EH (cell line): ENCODE results near the gene ATM.
A peak's percentile ranks its signal among the peaks of the same experiment; 100 is the strongest.

Source experiments
- DNase-seq: peaks from one replicate; pipeline ENCODE4 v3.0.0-alpha.2; 2015; ENCODE audit warnings: low read depth

ATM gene, protein sequence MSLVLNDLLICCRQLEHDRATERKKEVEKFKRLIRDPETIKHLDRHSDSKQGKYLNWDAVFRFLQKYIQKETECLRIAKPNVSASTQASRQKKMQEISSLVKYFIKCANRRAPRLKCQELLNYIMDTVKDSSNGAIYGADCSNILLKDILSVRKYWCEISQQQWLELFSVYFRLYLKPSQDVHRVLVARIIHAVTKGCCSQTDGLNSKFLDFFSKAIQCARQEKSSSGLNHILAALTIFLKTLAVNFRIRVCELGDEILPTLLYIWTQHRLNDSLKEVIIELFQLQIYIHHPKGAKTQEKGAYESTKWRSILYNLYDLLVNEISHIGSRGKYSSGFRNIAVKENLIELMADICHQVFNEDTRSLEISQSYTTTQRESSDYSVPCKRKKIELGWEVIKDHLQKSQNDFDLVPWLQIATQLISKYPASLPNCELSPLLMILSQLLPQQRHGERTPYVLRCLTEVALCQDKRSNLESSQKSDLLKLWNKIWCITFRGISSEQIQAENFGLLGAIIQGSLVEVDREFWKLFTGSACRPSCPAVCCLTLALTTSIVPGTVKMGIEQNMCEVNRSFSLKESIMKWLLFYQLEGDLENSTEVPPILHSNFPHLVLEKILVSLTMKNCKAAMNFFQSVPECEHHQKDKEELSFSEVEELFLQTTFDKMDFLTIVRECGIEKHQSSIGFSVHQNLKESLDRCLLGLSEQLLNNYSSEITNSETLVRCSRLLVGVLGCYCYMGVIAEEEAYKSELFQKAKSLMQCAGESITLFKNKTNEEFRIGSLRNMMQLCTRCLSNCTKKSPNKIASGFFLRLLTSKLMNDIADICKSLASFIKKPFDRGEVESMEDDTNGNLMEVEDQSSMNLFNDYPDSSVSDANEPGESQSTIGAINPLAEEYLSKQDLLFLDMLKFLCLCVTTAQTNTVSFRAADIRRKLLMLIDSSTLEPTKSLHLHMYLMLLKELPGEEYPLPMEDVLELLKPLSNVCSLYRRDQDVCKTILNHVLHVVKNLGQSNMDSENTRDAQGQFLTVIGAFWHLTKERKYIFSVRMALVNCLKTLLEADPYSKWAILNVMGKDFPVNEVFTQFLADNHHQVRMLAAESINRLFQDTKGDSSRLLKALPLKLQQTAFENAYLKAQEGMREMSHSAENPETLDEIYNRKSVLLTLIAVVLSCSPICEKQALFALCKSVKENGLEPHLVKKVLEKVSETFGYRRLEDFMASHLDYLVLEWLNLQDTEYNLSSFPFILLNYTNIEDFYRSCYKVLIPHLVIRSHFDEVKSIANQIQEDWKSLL (N-terminal part only)

DNA sequence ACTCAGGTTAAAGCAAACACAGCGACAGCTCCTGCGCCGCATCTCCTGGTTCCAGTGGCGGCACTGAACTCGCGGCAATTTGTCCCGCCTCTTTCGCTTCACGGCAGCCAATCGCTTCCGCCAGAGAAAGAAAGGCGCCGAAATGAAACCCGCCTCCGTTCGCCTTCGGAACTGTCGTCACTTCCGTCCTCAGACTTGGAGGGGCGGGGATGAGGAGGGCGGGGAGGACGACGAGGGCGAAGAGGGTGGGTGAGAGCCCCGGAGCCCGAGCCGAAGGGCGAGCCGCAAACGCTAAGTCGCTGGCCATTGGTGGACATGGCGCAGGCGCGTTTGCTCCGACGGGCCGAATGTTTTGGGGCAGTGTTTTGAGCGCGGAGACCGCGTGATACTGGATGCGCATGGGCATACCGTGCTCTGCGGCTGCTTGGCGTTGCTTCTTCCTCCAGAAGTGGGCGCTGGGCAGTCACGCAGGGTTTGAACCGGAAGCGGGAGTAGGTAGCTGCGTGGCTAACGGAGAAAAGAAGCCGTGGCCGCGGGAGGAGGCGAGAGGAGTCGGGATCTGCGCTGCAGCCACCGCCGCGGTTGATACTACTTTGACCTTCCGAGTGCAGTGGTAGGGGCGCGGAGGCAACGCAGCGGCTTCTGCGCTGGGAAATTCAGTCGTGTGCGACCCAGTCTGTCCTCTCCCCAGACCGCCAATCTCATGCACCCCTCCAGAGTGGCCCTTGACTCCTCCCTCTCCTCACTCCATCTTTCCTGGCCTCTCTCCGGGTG, at the start of gene ATM, which contains the start of gene NPAT:
Gene ATM (plus strand): TSS at position 494 of the 774 bp plus-strand sequence. CDS start 4,558 bp downstream, outside the sequence.
Gene NPAT (minus strand): TSS at position 65 of the 774 bp plus-strand sequence. CDS start 102 bp downstream, outside the sequence.
- peak; percentile 99 for DNase-seq

DNA sequence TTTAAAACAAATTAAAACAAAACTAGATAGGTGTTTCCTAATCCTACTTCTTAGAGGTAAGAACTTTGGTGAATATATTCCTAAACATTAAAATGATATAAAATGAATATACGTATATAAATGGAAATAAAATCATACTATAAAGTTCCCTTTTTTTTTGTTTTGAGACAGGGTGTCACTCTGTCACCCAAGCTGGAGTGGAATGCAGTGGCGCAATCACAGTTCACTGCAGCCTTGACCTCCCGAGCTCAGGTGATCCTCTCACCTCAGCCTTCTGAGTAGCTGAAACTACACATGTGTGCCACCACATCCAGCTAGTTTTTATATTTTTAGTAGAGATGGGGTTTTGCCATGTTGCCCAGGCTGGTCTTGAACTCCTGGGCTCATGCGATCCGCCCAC, 45.3 kb upstream of the ATM start:
- DNase-seq: no peak

DNA sequence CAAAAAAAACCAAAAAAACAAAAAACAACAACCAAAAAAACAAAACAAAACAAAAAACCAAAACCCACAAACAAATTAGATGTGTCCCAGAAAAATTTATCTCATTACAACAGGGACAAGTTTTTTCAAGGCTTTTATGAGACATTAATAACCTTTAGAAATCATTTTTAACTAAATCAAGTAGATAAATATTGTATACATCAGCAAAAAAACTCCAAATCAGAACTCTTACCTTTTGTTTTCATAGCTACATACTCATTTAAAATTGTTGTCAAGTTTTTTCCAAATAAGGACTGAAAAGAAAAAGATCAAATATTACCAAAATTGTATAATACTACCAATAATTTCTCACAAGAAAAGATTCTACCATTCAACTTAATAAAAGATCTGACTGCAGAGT, 29.1 kb upstream of the ATM start:
- DNase-seq: no peak

DNA sequence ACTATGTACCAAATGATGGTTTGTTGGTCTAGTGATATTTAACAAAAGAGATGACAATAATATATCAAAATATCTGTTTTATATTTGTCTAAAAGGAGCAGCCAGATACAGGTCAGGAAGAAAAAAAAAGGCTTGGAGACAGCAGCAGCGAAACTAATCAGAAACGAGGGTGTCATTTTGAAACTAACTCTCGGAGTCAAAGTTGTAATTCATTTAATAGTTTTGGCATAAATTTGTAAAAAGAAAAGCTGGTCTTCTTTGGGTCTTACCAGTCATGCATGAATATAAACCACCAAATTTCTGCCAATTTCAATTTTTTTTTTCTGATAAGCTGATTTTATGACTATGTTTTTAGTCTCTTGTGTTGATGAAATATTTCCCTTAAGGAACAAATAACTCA, 26.0 kb upstream of the ATM start:
- DNase-seq: no peak

DNA sequence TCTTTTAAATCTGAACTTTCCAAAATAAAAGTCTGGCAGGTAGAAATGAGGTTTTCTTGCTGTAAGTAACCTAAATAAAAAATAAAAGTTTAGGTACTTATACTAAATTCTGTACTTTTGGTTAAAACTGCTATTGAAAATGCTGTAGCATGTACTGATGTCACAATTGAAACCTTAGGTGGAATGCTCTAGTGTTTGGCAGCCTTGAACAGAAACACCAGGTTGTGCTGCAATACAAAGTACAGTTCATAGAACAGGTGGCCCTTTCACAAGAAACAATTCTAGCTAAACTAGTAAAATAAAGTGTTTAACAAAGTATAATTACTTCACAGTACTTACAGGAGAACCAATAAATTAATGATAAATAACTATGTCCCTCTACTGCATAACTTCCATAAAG, 25.5 kb upstream of the ATM start:
- no peak for DNase-seq

DNA sequence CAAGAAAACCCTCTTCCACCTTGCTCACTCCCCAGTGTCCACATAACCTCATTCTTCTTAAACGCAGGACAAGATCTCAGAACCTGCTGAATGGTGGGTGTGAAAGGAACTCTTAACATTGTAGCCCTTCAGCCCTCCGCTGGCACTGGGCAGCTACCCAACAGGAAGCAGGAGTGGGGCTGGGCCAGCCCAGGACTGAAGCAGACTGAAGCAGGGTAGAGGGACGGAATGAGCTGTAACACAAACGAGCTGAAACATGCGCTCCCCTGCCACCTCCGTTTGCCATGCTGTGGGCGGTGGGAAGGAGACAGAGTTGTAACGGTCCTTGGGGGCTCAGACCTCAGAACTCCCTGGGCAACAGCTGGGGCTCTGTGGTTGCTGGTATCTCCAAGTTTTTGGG, 24.0 kb upstream of the ATM start:
- DNase-seq: no peak

DNA sequence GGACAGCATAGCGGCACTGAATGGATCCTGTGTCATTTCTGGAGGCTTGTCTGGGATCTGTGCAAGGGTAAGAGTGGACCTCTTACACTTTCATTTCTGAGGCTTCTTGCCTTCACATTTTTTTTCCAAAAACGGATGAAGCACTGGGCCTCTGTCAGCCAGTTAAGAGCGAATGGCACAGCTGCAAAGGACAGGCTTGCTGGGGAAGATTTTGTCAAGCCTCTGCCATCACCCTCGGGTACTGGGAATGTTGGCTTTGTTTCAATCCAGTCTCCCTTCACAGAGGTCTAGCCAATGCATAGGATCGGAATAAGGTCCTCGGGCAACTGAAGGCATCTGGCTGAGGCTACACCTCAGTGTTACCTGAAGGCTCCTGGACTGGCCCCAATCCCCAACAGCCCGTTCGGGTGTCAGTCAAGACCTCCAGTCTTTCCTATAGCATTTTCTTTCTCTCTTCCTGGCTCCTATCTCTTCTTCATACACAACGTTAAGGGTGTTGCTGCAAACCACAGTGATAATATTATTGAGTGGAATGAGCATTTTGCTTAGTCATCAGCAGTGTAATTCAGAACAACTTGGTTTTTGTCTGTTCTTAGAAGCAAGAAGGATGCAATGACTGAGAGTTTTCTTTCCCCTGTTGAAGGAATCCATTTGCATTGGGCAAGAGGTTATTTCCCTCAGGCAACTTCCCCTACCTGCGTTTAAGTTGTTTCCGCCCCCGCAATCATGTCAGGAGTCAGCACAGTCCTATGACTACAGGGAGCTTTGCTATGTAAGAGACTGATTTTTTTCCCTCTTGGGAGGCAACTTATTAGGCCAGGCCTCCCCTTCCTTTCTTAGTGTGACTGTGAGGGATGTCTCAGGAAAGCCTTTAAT, 23.2 kb upstream of the ATM start:
- DNase-seq: peak; percentile 38

DNA sequence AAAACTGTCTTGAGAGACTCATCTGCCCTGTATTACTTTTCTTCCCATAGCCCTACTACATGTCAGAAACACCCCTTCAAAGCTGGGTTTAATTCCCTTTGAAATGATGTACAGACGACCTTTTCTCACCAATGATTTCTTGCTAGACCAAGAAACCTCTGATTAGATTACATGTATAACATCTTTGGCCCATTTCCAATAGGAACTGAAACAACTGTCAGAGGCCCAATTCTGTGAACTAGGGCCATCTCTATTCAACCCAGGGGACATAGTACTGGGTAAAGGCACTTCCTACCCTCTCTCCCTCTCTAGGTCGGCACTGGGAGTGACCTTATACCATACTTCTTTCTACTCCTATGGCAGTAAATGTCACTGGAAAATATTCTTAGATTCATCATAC, 19.8 kb upstream of the ATM start:
- no peak for DNase-seq

DNA sequence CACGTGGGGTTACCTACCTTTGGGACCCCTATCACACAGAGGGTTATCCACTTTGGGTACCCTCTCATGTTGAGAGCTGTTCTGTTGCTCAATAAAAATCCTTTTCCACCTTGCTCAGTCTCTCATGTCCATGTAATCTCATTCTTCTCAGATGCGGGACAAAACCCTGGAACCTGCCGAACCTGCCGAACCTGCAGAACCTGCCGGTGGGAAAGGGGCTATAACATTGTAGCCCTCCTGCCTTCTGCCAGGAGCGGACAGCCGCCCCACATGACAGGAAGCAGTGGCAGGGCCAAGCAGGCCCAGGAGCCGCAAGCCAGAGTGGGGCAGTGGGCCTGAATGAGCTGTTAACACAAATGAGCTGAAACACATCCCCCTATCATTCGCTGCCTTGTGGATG, 18.5 kb upstream of the ATM start:
- no peak for DNase-seq

DNA sequence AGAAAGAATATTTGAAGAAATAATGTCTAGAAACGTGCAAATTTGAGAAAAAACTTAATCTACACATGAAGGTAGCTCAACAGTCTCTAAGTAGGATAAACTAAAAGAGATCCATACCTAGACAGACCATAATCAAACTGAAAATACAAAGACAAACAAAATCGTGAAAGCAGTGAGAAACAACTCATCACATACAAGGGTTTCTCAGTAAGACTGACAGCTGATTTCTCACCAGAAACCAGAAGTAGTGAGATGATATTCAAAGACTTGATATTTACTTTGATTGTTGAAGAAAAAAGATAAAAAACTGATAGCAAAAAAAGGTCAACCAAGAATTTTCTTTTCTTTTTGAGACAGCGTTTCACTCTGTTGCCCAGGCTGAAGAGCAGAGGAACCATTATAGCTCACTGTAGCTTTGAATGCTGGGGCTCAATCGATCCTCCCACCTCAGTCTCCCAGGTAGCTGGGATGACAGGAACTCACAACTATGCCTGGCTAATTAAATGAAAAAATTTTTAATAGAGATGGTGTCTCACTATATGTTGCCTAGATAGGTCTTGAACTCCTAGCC, 17.9 kb upstream of the ATM start:
- no peak for DNase-seq

DNA sequence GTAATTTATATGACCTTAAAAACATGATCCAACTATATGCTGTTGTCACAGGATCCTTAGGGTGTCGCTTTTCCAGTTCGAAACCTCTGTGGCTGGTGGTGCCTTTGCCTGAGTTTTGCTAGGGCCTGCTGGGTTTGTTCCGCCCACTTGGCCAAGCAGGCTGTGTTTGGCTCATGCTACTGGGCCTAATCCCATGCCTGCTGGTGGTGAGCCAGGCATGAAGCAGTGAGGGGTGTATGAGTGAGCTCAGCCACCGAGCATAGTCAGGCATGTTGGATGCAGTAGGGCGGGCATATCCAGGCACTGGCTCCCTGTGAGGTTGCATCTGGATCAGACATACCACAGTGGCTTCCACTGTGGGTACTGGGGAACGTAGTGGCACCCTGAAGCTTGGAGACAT, 16.7 kb upstream of the ATM start:
- DNase-seq: no peak

DNA sequence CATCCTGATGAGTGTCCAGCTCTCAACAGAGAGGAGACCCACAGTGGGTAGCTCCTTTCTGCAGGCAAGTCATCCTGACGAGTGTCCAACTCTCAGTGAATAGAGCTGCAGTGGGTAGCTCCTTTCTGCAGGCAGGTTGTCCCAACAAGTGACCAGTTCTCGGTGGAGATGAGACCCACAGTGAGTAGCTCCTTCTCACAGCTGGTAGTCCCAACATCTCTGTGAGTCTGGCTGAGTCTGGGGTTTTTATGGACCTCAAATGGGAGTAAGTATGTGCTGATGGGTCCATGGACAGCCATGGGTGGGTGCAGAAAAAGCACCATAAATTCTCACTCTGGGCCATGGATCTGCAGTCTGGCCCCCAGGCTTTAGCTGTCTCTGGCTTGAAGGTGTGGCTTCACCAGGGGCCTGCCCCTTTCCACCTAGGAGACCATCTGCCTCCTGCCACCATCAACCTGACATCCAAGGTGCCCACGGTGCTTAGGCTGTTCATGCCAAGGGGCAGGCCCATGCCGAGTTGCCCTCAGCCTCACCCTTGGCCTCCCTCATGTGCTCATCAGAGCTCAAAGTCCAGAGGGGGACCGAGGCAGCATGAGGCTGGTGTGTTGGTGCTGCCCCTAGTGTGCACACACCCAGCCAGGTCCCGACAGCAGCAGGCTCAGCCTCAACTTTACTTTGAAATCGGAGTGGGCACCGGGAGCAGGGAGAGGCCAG, 15.7 kb upstream of the ATM start:
- DNase-seq: no peak

DNA sequence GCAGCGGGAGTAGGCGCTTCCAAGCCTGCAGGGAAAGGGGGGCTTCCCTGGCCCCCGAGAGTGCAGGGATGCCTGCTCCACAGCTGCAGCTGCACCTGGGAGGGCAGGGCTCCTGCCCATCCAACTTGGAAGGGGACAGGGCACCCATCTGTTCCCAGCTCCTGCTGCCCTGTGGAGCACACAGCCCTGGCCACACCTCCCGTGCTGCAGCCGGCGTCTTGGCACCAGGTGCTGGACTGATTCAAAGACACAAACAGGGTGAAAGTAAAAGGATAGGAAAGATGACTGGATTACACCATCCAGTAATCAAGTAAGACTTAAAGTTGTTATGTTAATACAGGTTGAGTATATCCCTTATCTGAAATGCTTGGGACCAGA, 15.2 kb upstream of the ATM start:
- no peak for DNase-seq

DNA sequence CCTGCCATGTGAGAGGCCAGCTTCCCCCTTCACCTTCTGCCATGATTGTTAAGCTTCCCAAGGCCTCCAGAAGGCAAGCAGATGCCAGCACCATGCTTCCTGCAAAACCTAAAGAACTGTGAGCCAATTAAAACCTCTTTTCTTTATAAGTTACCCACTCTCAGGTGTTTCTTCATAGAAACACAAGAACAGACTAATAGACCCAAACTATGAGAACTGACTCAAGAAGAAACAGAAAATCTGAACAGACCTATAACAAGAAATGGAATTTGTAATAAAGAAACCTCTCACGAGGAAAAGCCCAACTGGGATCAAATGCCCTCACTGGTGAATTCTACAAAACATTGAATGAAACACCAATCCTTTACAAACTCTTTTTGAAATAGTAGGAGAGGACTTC, 12.4 kb upstream of the ATM start:
- no peak for DNase-seq

DNA sequence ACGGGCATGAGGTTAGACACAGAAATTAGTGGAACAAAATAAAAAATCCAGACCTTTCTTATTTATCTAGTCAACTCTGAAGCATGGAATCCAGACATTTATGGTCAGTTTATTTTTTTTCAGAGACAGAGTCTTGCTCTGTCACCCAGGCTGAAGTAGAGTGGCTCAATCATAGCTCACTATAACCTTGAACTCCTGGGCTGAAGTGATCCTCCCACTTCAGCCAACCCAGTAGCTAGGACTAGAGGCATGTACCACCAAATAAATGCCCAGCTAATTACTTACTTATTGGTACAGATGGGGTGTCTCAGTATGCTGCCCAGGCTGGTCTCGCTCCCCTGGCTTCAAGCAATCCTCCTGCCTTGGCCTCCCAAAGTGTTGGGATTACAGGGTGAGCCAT, 9.1 kb upstream of the ATM start:
- DNase-seq: no peak

DNA sequence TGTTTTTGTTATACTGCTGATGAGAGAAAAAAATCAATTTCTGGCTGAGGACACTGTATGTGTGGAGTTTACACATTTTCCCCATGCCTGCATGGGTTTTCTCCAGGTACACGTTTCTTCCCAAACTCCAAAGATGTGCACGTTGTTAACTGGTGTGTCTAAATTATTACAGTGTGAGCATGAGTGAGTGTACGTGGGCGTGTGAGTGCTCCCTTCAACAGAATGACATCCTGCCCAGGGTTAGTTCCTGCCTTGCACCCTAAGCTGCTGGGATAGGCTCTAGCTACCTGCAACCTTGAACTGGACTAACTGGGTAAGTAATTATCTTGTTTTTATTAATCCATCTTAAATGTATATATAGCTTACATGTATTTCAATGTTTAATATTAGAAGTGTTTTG, 5.9 kb upstream of the ATM start:
- no peak for DNase-seq

DNA sequence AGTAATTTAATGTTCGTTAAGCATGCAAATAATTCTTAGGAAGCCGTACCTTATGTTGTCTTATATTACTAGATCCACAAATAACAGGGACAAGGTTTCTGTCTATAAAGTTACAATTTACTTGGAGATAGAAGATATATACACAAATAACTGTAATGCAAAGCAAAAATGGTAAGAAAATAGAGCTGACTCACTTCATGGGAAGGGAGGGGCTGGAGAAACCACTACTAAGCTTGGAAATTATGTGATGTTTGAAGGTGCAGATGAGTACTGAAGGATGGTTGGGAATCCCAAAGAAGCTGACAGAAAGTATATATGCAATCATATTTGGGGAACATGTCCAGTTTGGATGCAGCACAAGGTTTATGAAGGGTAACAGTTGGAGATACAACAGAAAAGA, 4.4 kb upstream of the ATM start:
- no peak for DNase-seq

DNA sequence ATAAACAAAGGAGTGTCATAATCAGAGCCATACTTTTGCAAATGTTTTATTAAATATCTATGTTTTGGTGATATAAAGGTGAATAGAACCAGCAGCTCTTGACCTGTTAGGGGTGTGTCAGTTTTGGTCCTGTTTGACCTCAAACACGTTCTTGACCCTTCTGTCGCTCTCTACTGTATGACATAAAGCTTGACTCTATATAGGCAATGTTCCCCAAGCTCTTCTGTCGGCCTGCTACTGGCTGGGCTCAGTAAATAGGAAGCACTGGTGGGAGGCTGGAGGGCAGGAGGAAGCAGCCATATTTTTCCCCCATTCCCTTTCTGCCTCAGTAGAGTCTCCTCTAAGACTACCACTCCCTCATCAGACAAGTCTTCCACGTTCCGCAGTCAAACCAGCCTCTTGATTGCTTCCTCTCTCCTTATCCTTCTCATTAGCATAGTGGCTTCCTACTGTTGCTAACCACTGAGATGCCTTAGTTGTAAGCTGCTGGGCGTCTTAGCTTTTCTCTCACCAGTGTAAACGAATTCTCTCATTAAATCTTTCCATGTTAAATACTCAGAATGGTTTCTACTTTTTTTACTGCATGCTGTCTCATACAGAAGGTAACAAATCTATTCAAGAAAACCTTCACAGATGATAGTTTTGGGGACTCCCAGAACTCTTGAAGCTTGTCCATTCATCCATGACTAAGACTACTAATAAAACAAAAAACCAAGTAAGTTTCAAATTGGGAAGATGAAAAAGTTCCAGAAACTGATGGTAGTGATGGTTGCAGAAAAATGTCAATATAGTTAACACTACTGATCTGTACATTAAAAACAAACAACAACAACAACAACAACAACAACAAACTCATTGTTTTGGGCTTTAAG, 3.7 kb upstream of the ATM start:
- no peak for DNase-seq
